ENCODE measurements around the gene CMTM3. TPM values are rescaled to one million over a fixed set of nuclear protein-coding genes. Genes with fewer than 3 reads are reported as not detected.
"Not testable (repeated sequence)": the region's sequence is repeated elsewhere in the genome, so short reads cannot be mapped to it uniquely, and the experiment has no call there.

Gene CMTM3
- total RNA-seq, 2 experiments from 2014 or later, result 107 to 108 TPM

DNA sequence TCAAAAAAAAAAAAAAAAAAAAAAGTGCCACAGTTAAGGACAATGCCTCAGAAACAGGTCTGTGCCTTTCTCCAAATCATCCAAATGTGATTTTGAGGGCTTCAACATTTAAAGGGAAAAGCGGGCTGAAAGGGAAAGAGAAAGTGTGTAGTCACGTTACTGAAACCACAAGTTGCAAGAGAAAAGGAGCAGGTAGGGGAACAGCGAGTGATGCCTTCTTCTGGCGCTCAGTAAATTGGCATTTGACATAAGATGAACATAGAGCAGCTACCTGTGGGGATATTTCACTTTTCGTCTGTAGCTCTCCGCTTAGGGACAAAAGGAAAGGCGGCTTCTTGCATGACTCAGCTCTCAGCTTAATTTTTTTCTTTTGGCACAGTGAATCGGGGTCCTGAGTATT, 14.2 kb upstream of the CMTM3 start:
- Mint-ChIP-seq H3K36me3 (peaks cover 1% of the 10 kb centered on the region), H3K4me1 (peaks cover 47% of the 10 kb centered on the region), H3K9me3 (no peaks in the 10 kb centered on the region), H3K27ac (peak overlapping the region; percentile 83), H3K4me3 (peak overlapping the region; percentile 82), H3K27me3 (no peaks in the 10 kb centered on the region)
- ATAC-seq (ENCODE audit: low read depth) (peak; percentile 33), DNase-seq (no peak)
- POLR2A ChIA-PET, result interaction anchor here (0.7 to 3.0 kb wide), 9 partner anchors 10 to 183 kb away, joined by 3 to 29 read pairs (median 7); partner anchors contain the start of genes CKLF and CMTM3

GRCh38 chr16:66591018-66591417, 13.5 kb upstream of the CMTM3 start:
- peaks cover 41% of the 10 kb centered on the region for H3K4me1 Mint-ChIP-seq
- no peak for ATAC-seq (ENCODE audit: low read depth)
- H3K27ac Mint-ChIP-seq, result peak overlapping the region; percentile 83
- no peaks in the 10 kb centered on the region for H3K9me3 Mint-ChIP-seq
- H3K27me3 Mint-ChIP-seq, result no peaks in the 10 kb centered on the region
- POLR2A ChIA-PET, result interaction anchor here (1.1 to 3.0 kb wide), 6 partner anchors 9 to 184 kb away, joined by 5 to 29 read pairs (median 11); partner anchors contain the start of genes CKLF and CMTM3
- peaks cover 1% of the 10 kb centered on the region for H3K36me3 Mint-ChIP-seq
- H3K4me3 Mint-ChIP-seq, result peak overlapping the region; percentile 82
- no peak for DNase-seq

DNA sequence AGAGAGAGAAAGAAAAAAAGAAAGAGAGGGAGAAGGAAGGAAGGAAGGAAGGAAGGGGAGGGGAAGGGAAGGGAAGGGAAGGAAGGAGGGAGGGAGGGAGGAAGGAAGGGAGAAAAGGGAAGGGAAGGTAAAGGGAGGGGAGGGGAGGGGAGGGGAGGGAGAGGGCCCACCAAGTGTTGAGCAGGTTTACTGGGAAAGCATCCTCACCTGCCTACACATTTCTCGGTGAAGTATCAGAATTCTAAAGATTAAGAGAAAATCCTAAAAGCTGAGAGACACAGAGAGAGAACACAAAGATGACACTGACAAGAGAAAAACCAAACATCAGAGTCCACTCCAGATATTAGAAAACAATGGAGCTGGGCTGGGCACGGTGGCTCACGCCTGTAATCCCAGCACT, 12.3 kb upstream of the CMTM3 start:
- Mint-ChIP-seq H3K27ac (no peak overlapping the region), H3K9me3 (no peaks in the 10 kb centered on the region), H3K27me3 (no peaks in the 10 kb centered on the region), H3K4me3 (no peak overlapping the region), H3K4me1 (peaks cover 42% of the 10 kb centered on the region), H3K36me3 (peaks cover 1% of the 10 kb centered on the region)
- POLR2A ChIA-PET, result no interaction called here
- ATAC-seq (ENCODE audit: low read depth) (no peak), DNase-seq (no peak)

DNA sequence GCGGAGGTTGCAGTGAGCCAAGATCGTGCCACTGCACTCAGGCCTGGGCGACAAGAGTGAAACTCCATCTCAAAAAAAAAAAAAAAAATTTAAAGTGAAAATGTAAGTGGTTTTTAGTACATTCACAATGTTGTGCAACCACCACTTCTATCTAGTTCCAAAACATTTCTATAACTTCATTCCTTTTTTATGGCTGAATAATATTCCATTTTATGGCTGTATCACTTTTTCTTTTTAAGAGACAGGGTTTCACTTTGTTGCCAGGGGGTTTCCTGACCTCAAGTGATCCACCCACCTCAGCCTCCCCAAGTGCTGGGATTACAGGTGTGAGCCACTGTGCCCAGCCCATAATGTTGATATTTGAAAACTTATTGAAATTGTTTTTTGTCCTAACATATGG, 11.7 kb upstream of the CMTM3 start:
- no peak overlapping the region for H3K27ac Mint-ChIP-seq
- H3K9me3 Mint-ChIP-seq, result no peaks in the 10 kb centered on the region
- H3K4me3 Mint-ChIP-seq, result no peak overlapping the region
- POLR2A ChIA-PET, result no interaction called here
- ATAC-seq (ENCODE audit: low read depth) (no peak), DNase-seq (no peak)
- H3K4me1 Mint-ChIP-seq, result peaks cover 42% of the 10 kb centered on the region
- H3K27me3 Mint-ChIP-seq, result no peaks in the 10 kb centered on the region
- H3K36me3 Mint-ChIP-seq, result peaks cover 3% of the 10 kb centered on the region

- H3K4me3 Mint-ChIP-seq, result no peak overlapping the region
- ATAC-seq (ENCODE audit: low read depth), result no peak
- H3K4me1 Mint-ChIP-seq, result peaks cover 40% of the 10 kb centered on the region
- POLR2A ChIA-PET, result interaction anchor here (1.3 kb wide), 1 partner anchor 9 kb away, joined by 8 read pairs; the partner anchor contains the start of gene CMTM3
- no peak for DNase-seq
- no peaks in the 10 kb centered on the region for H3K27me3 Mint-ChIP-seq
- peaks cover 4% of the 10 kb centered on the region for H3K36me3 Mint-ChIP-seq
- H3K27ac Mint-ChIP-seq, result no peak overlapping the region
- H3K9me3 Mint-ChIP-seq, result no peaks in the 10 kb centered on the region
Observed at GRCh38 chr16:66594739-66595138, 9.8 kb upstream of the CMTM3 start.

- ATAC-seq (ENCODE audit: low read depth); DNase-seq; H3K9me3 Mint-ChIP-seq; H3K27me3 Mint-ChIP-seq: not testable (repeated sequence)
- POLR2A ChIA-PET, result interaction anchor here (0.6 to 3.0 kb wide), 5 partner anchors 44 to 276 kb away, joined by 3 to 19 read pairs (median 4); partner anchors contain the start of gene CKLF
- peaks cover 14% of the 10 kb centered on the region for H3K36me3 Mint-ChIP-seq
- peaks cover 38% of the 10 kb centered on the region for H3K4me1 Mint-ChIP-seq
- H3K27ac Mint-ChIP-seq, result peak overlapping the region; percentile 98
- peak overlapping the region; percentile 42 for H3K4me3 Mint-ChIP-seq
Observed at GRCh38 chr16:66596559-66596958, 7.9 kb upstream of the CMTM3 start.

- H3K36me3 Mint-ChIP-seq, result peaks cover 12% of the 10 kb centered on the region
- ATAC-seq (ENCODE audit: low read depth), result peak; percentile 60
- DNase-seq, result no peak
- POLR2A ChIA-PET, result interaction anchor here (0.6 to 3.0 kb wide), 7 partner anchors 17 to 276 kb away, joined by 3 to 19 read pairs (median 4); partner anchors contain the start of gene CKLF
- H3K27me3 Mint-ChIP-seq, result no peaks in the 10 kb centered on the region
- peak overlapping the region; percentile 98 for H3K27ac Mint-ChIP-seq
- peaks cover 36% of the 10 kb centered on the region for H3K4me1 Mint-ChIP-seq
- H3K9me3 Mint-ChIP-seq, result peaks cover 6% of the 10 kb centered on the region
- peak overlapping the region; percentile 79 for H3K4me3 Mint-ChIP-seq
Observed at GRCh38 chr16:66596986-66597848, 7.3 kb upstream of the CMTM3 start.

DNA sequence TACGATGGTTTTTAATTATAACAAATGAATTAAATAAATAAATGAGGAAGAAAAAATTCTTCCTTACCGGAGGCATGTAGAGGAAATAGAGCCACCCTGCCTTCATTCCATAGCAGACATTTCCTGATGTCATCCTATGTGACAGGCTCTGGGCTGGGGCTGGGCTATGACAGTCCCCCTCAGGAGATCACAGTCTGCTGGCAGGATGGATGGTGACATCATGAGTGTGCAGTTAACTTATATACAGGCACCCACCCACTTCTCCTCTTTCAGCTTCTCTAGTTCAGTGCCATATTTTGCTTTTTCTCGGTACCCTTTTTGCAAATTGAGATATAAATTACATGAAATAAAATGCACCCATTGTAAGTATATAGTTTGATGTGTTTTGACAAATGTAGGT, 6.4 kb upstream of the CMTM3 start:
- Mint-ChIP-seq H3K27me3 (no peaks in the 10 kb centered on the region), H3K9me3 (peaks cover 6% of the 10 kb centered on the region), H3K4me1 (peaks cover 40% of the 10 kb centered on the region), H3K36me3 (peaks cover 12% of the 10 kb centered on the region), H3K4me3 (peak overlapping the region; percentile 46), H3K27ac (peak overlapping the region; percentile 98)
- POLR2A ChIA-PET, result interaction anchor here (0.6 to 3.0 kb wide), 10 partner anchors 9 to 275 kb away, joined by 3 to 19 read pairs (median 4); partner anchors contain the start of genes CKLF and CMTM2
- ATAC-seq (ENCODE audit: low read depth), result peak; percentile 82
- DNase-seq, result no peak

DNA sequence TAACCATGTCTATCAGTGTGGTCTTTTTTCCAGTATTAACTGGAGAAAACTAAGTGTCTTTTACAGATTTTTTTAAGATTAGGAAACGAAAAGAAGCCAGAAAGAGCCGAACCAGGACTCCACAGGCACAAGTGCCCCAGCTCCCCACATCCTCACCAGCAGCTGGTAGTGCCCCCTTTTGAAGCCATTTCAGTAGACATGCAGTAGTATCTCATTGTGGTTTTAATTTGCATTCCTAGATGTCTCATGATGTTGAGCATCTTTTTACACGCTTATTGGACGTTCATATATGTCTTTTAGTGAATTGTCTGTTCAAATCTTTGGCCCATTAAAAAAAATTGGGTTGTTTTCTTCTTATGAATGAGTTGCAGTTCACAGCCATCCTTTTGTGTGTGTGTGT, 4.8 kb upstream of the CMTM3 start:
- peak overlapping the region; percentile 7 for H3K4me3 Mint-ChIP-seq

GRCh38 chr16:66600477-66600876, 4.0 kb upstream of the CMTM3 start:
- Mint-ChIP-seq H3K4me1 (peaks cover 45% of the 10 kb centered on the region), H3K4me3 (no peak overlapping the region), H3K27ac (no peak overlapping the region), H3K27me3 (no peaks in the 10 kb centered on the region), H3K9me3 (peaks cover 6% of the 10 kb centered on the region), H3K36me3 (peaks cover 12% of the 10 kb centered on the region)
- DNase-seq, result no peak
- ATAC-seq (ENCODE audit: low read depth), result no peak
- POLR2A ChIA-PET, result interaction anchor here (0.6 to 2.4 kb wide), 4 partner anchors 10 to 988 kb away, joined by 3 to 8 read pairs (median 4); no protein-coding TSS in a partner anchor

More for the DNA sequence above, 4.8 kb upstream of the CMTM3 start:
- Mint-ChIP-seq H3K9me3 (peaks cover 6% of the 10 kb centered on the region), H3K27me3 (no peaks in the 10 kb centered on the region), H3K4me1 (peaks cover 46% of the 10 kb centered on the region), H3K27ac (peak overlapping the region; percentile 79), H3K36me3 (peaks cover 12% of the 10 kb centered on the region)
- DNase-seq (no peak), ATAC-seq (ENCODE audit: low read depth) (no peak)
- POLR2A ChIA-PET, result interaction anchor here (0.7 to 2.4 kb wide), 5 partner anchors 10 to 191 kb away, joined by 3 to 8 read pairs (median 3); partner anchors contain the start of gene CKLF

- POLR2A ChIA-PET, result interaction anchor here (3.9 kb wide), 1 partner anchor 194 kb away, joined by 14 read pairs; no protein-coding TSS in a partner anchor
- DNase-seq, result no peak
- Mint-ChIP-seq H3K9me3 (peaks cover 6% of the 10 kb centered on the region), H3K4me1 (peaks cover 51% of the 10 kb centered on the region), H3K27ac (no peak overlapping the region), H3K27me3 (no peaks in the 10 kb centered on the region), H3K4me3 (no peak overlapping the region), H3K36me3 (peaks cover 14% of the 10 kb centered on the region)
- no peak for ATAC-seq (ENCODE audit: low read depth)
Observed at GRCh38 chr16:66601471-66601870, 3.0 kb upstream of the CMTM3 start.

DNA sequence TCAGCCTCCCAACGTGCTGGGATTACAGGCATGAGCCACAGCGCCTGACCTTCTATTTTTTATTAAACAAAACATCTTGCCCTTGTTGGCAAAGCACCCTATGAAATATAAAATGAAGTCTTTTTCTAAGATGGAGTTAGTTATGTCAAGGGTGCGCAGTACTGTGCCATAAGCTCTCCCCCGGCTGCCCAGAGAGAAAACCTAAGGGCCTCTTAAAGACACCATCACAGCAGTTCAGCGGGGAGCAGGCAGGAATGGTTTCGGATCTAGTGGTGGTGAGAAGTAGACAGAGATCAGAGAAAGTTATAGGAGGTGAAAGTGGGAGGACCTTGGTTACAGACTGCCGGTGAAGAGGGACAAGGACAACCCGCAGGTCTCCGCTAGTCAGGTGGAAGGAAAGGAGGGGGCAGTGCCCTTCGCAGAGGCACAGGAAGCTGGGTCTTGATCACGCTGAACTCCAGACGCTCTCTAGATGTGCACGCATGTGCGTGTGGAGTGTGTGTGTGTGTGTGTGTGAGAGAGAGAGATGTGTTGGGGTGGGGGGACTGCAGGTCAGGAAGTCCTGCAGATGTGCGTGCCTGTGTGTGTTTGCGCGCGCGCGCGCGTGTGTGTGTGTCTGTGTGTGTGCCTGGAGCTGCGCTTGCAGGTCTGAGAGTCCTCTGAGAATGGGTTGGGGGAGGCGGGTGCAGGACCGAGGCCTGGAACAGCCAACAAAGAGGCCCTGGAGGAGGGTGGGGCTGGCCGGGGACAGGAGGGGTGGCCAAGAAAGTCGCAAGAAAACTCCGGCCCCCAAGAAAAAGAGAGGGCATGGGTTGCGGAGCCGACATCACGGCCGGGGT, 748 bp upstream of the CMTM3 start:
- H3K27me3 Mint-ChIP-seq, result no peaks in the 10 kb centered on the region
- POLR2A ChIA-PET, result interaction anchor here (0.6 to 3.9 kb wide), 17 partner anchors 9 to 269 kb away, joined by 3 to 38 read pairs (median 7); partner anchors contain the start of genes CKLF and CMTM2
- peaks cover 12% of the 10 kb centered on the region for H3K36me3 Mint-ChIP-seq
- peaks cover 48% of the 10 kb centered on the region for H3K4me1 Mint-ChIP-seq
- peak overlapping the region; percentile 98 for H3K27ac Mint-ChIP-seq
- ATAC-seq (ENCODE audit: low read depth), result peak; percentile 75
- peaks cover 6% of the 10 kb centered on the region for H3K9me3 Mint-ChIP-seq
- H3K4me3 Mint-ChIP-seq, result peak overlapping the region; percentile 90
- peak; percentile 82 for DNase-seq
